HG03039 (cell line): Measurements from ENCODE around the gene ACAP2.
"Not testable (repeated sequence)": the region's sequence is repeated elsewhere in the genome, so short reads cannot be mapped to it uniquely, and the experiment has no call there.

Source experiments
- ATAC-seq: cut with Tn5 transposase; IDR thresholded peaks from one replicate; pipeline ENCODE4 v1.9.1; 2021; ENCODE audit warnings: mild to moderate bottlenecking, moderate library complexity; ENCODE audit not compliant: unreplicated experiment

The ACAP2 gene

DNA sequence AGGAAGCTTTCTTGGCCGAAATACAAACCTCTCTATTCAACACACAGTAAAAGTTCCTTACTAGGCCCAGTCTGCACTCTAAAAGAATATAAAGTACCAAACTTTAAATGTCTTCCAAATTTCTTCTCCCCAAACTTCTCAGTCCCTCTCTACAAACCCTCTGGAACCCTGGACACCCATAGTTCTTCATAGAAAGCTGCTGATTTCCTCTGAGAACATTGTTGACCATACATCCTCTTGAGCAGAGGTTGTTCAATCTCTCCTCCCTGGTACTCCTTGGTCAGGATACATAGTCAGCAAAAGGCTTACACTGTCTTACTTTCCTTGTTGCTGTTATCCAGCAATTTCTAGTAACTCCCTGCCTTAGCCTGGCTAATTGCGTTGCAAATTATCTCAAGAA lies 3.1 kb upstream of the ACAP2 start:
- ATAC-seq: no peak

DNA sequence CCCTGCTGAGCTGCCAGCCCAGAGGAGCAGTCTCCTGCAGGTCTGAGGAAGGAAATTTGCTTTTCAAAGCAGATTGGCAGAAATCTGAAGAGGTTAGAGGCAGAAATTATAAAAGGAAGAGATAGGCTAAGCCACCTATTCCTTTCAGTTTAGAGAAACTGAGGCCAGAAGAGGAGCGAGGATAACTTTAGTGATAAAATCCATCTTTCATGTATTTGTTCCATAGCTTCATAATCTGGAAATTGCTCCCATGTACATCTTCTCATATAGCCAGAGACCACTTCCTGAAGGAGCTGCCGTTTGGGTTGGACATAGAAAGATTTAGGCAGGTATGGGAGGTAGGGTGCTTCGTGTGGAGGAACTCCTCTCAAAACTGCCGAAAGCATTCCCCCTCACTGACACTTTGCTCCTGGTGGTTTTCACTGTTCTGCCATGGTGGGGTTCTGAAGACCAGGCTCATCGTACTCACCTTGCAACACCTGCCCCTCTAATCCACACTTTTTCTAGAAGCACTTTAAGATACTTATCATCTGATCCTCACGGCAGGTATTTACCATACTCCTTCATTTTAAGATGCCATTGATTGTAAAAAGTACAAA lies 670 bp upstream of the ACAP2 start:
- no peak for ATAC-seq

DNA sequence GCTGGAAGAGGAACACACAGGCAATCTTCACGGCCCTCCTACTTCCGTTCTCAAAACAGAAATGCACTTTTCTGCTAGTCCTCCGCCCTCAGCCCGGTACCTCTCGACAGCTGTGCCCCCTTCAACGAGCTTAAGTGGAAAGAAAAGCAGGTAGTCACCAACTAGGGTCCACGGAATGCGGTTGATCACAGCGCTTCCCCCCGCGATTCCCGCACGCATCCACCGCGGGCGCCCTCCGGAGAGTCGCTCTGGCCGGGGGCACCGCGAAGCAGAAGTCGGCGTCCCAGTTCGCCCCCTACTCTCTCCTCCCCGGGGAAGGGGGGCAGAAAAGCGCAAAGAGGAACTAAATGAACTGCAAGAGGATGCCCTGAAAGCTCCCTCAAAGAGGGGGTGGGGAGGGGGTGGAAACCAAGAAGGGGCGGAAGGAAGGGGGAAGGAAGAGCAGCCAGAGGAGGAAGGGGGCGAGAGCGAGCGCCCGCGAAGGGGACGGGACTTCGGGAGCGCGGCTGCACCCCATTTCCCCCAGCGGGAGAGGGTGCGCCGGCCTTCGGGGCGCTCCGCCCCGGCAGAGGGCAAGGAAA lies 738 bp downstream of the ACAP2 start:
- peak; percentile 4 for ATAC-seq

GRCh38 chr3:195441476-195441991 lies 1.3 kb downstream of the ACAP2 start:
- ATAC-seq: no peak

GRCh38 chr3:195441051-195441450 lies 1.8 kb downstream of the ACAP2 start:
- ATAC-seq: no peak

DNA sequence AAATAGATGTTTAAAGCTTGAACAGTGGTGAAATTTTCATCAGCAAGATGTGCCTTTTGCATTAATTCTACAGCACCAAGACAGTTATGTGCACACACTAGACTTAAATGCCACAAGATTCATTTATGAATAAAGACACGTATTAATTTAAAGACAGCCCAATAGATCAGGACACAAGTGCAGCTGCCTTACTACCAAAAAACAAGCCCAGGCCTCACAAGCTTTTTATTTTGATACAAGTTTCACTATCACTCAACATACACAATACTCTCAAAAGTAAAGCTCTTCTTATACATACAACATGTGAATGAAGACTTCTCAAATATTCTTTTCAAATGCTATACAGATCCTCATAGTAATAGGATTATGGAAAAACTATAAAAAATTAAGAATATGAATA lies 2.4 kb downstream of the ACAP2 start:
- no peak for ATAC-seq

DNA sequence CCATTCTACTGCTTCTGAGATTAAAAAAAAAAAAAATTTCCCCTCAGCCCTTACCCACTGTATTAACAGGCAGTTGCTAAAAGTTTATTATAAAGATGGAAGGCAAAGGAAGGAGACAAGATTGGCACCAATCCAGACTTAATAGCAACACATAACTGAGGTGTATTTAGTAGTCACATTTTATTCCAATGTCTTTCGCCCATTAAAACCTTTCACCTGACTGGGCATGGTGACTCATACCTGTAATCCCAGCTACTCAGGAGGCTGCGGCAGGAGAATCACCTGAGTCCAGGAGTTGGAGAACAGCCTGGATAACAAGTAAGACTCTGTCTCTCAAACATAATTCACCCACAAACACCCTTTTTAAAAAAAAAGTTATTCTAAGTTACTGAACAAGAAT lies 4.4 kb downstream of the ACAP2 start:
- no peak for ATAC-seq

- no peak for ATAC-seq
Measured at GRCh38 chr3:195425849-195426248, 17.0 kb downstream of the ACAP2 start.

GRCh38 chr3:195423818-195424217 lies 19.0 kb downstream of the ACAP2 start:
- no peak for ATAC-seq

GRCh38 chr3:195421400-195421799 lies 21.4 kb downstream of the ACAP2 start:
- ATAC-seq: no peak

DNA sequence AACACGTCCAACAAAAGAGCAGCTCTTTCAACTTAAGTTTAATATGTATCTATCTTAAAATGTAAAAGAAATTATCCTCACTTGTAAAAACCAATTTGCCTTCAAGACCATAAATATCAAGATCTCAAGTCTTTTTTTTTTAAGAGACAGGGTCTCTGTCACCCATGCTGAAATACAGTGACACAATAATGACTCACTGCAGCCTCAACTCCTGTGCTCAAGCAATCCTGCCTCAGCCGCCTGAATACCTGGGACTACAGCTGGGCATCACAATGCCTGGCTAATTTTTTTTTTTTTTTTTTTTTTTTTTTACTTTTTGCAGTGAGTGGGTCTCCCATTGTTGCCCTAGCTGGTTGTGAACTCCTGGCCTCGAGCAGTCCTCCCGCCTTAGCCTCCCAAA lies 26.0 kb downstream of the ACAP2 start:
- ATAC-seq: no peak

- ATAC-seq: no peak
Measured at GRCh38 chr3:195411836-195412235, 31.0 kb downstream of the ACAP2 start.

DNA sequence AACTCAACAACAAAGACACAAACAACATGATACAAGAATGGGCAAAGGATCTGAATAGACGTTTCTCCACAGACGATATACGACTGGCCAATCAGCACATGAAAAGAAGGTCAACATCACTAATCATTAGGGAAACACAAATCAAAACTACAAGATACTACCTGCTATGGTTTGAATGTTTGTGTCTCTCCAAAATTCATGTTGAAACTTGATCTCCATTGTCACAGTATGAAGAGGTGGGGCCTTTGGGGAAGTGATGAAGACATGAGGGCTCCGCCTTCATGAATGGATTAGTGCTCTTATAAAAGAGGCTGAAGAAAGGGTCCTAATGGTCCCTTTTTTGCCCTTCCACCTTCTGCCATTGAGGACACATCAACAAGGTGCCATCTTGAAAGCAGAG lies 32.3 kb downstream of the ACAP2 start:
- ATAC-seq: no peak

- ATAC-seq: no peak
Measured at GRCh38 chr3:195407531-195408409, 35.0 kb downstream of the ACAP2 start.

DNA sequence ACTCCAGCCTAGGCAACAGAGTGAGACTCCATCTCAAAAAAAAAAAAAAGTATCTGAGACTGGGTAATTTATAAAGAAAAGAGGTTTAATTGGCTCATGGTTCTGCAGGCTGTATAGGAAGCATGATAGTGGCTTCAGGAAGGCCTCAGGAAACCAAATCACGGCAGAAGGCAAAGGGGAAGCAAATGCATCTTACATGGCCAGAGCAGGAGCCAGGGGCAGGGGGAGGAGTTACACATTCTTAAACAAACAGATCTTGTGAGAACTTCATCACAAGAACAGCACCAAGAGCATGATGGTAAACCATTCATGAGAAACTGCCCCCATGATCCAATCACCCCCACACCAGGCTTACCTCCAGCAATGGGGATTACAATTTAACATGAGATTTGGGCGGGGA lies 37.2 kb downstream of the ACAP2 start:
- ATAC-seq: no peak

DNA sequence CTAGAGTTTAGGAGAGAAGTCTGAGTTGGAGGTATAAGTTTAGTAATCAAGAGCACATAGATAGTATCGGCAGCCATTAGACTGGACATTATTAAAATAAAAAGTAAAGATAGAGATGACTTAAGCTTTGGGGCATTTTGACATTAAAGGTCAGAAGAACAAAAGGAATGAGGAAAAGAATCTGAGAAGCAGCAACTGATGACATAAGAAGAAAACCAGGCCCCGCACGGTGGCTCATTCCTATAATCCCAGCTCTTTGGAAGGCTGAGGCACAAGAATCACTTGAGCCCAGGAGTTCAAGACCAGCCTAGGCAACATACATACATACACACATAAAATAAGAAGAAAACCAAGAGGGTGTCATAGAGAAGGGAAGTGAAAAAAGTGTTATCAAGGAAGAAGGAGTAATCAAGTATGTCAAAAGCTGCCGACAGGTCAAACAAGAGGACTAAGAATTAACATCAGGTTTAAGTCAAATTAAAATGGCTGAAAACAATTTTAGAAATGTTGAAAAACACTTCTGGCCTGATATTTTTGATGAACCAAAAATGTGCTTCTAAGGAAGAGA lies 38.9 kb downstream of the ACAP2 start:
- no peak for ATAC-seq

GRCh38 chr3:195403244-195403643 lies 39.6 kb downstream of the ACAP2 start:
- ATAC-seq: no peak

DNA sequence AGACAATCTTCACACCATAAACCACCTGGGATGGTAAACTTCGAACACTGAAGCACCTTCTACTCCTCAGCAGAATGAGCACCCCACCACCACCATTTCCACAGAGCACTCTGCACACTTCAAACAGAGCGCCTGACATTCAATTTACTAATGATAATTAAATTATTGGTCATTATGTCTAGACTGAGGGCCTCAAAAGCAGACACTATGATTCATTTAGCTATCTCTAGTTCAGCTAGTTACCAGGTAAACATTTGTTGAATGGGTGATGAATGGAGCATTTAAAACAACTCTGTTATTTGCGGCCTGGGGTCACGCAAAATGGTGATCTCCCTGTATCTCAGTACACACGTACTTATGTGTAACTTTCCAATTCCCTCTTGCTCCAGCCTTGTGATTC lies 40.9 kb downstream of the ACAP2 start:
- no peak for ATAC-seq

DNA sequence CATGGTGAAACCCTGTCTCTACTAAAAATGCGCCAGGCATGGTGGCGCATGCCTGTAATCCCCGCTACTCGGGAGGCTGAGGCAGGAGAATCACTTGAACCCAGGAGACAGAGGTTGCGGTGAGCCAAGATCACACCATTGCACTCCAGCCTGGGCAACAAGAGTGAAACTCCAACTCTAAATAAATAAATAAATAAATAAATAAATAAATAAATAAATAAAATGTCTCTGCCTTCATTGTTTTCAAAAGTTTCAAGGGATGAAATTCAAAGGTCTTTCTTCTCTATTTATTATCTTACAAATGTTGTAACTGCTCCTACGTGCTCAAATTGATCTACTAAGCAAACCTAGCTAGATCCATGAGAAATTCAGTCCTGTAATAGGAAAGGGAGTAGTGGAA lies 44.4 kb downstream of the ACAP2 start:
- not testable (repeated sequence) for ATAC-seq

- ATAC-seq: no peak
Measured at GRCh38 chr3:195397524-195397923, 45.3 kb downstream of the ACAP2 start.

GRCh38 chr3:195395208-195395816 lies 47.5 kb downstream of the ACAP2 start:
- ATAC-seq: no peak
